Measurements from ENCODE around the gene CDC14B.

The CDC14B gene

DNA sequence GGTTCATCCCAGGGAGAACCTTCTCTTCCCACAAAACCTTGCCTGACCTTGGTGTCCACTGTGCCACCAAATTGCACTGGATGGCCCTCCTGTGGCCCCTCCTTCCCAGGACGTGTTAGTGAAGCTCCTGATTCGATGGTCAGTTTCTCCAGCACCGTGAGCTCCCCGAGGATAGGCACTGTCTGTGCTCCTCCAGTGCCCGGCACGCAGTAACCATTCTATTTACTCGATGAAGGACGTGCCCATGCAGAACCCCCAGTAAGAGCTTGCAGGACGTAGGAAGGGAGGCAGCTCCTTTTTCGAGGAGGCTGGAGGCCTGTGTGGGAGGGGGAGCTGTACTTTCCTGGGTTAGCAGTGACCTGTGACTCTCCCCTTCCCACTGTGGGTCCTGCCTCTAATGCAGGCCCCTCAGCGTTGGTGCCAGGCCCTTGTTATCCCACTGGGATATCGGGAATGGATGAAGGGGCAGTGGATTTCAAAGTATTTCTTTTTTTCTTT lies 130.1 kb downstream of the CDC14B start:
- no peak for DNase-seq (ENCODE audit: low spot score)
- in situ Hi-C loops (cut with MboI; ENCODE audit: low sequenced_read_pairs, unreplicated experiment), result no loop called here
- TF ChIP-seq, protein P1, sequence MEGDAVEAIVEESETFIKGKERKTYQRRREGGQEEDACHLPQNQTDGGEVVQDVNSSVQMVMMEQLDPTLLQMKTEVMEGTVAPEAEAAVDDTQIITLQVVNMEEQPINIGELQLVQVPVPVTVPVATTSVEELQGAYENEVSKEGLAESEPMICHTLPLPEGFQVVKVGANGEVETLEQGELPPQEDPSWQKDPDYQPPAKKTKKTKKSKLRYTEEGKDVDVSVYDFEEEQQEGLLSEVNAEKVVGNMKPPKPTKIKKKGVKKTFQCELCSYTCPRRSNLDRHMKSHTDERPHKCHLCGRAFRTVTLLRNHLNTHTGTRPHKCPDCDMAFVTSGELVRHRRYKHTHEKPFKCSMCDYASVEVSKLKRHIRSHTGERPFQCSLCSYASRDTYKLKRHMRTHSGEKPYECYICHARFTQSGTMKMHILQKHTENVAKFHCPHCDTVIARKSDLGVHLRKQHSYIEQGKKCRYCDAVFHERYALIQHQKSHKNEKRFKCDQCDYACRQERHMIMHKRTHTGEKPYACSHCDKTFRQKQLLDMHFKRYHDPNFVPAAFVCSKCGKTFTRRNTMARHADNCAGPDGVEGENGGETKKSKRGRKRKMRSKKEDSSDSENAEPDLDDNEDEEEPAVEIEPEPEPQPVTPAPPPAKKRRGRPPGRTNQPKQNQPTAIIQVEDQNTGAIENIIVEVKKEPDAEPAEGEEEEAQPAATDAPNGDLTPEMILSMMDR (IDR thresholded peaks at IDR 0.05; ENCODE audit: borderline replicate concordance, control extremely low read depth, extremely low read depth, insufficient read depth, missing control alignments), result no peak

- TF ChIP-seq, protein P1 (IDR thresholded peaks at IDR 0.05; ENCODE audit: borderline replicate concordance, control extremely low read depth, extremely low read depth, insufficient read depth, missing control alignments), result no peak
- no peak for DNase-seq (ENCODE audit: low spot score)
- in situ Hi-C loops (cut with MboI; ENCODE audit: low sequenced_read_pairs, unreplicated experiment), result no loop called here
Measured at GRCh38 chr9:96487949-96488348, 131.7 kb downstream of the CDC14B start.

- in situ Hi-C loops (cut with MboI; ENCODE audit: low sequenced_read_pairs, unreplicated experiment), result no loop called here
- no peak for DNase-seq (ENCODE audit: low spot score)
- TF ChIP-seq, protein P1 (IDR thresholded peaks at IDR 0.05; ENCODE audit: borderline replicate concordance, control extremely low read depth, extremely low read depth, insufficient read depth, missing control alignments), result no peak
Measured at GRCh38 chr9:96487029-96487396, 132.6 kb downstream of the CDC14B start.

DNA sequence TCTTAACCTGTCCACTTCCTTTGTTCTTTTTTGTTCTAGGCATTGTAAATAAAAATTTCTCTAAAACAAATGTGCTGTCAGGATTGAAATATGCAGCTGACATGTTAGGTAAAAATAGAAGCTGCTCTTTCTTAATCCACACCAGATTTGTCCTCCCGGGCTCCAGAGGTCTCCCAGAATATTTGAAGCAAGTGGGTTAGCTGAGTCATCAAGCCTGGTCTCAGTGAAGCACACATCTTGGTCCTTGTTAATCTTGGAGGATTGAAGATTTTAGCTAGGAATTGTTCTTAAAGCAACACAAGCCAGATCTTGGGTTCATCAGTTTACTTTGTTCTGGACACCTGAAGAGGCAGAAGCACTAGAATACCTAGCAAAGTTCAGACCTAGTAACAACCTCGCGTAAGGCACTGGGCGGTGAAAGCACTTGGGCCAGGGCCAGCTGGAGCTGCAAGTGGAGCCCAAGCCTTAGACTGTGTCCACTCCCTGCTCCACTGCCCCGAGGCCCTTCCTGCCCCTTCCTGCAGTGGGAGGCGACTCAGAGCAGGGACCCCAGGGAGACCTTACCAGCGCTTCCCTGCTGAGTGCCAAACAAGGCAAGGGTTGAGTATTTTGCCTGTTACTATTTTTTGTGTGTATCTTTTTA lies 133.1 kb downstream of the CDC14B start:
- TF ChIP-seq, protein P1 (IDR thresholded peaks at IDR 0.05; ENCODE audit: borderline replicate concordance, control extremely low read depth, extremely low read depth, insufficient read depth, missing control alignments), result no peak
- in situ Hi-C loops (cut with MboI; ENCODE audit: low sequenced_read_pairs, unreplicated experiment), result no loop called here
- peak; percentile 17 for DNase-seq (ENCODE audit: low spot score)

- in situ Hi-C loops (cut with MboI; ENCODE audit: low sequenced_read_pairs, unreplicated experiment), result no loop called here
- DNase-seq (ENCODE audit: low spot score), result no peak
- TF ChIP-seq, protein P1 (IDR thresholded peaks at IDR 0.05; ENCODE audit: borderline replicate concordance, control extremely low read depth, extremely low read depth, insufficient read depth, missing control alignments), result no peak
Measured at GRCh38 chr9:96485280-96485679, 134.4 kb downstream of the CDC14B start.

GRCh38 chr9:96484521-96484931 lies 135.1 kb downstream of the CDC14B start:
- TF ChIP-seq, protein P1 (IDR thresholded peaks at IDR 0.05; ENCODE audit: borderline replicate concordance, control extremely low read depth, extremely low read depth, insufficient read depth, missing control alignments), result no peak
- in situ Hi-C loops (cut with MboI; ENCODE audit: low sequenced_read_pairs, unreplicated experiment), result no loop called here
- DNase-seq (ENCODE audit: low spot score), result peak; percentile 78
